Heart right ventricle (tissue), 16 donors: ENCODE results near the gene ARHGEF17. TPM values are rescaled to one million over a fixed set of nuclear protein-coding genes. Genes with fewer than 3 reads are reported as not detected.
A peak's percentile ranks its signal among the peaks of the same experiment; 100 is the strongest.

ENCODE experiments used
- ATAC-seq, 8 donors: fragments of 200-7000 bp; cut with Tn5 transposase; one replicate each; pipeline ENCODE4 v1.9.1; 2020; ENCODE audit warnings: mild to moderate bottlenecking in 8 of 8, moderate library complexity in 8 of 8, moderate number of reproducible peaks in 1 of 8
- DNase-seq, 2 donors: peaks; one replicate each; pipeline ENCODE4 v3.0.0-alpha.2; 2020
- H3K27ac ChIP-seq, 10 donors: fragments of 200-600 bp; sonication (generic) in 2 of 10; one replicate each; pipeline versions ENCODE4 v1.5.0 to v1.8.0; 2020 to 2022; ENCODE audit warnings: mild to moderate bottlenecking in 3 of 10
- H3K27me3 ChIP-seq, 7 donors: fragments of 200-600 bp; one replicate each; pipeline ENCODE4 v1.8.0; 2021 to 2022; ENCODE audit warnings: mild to moderate bottlenecking in 2 of 7
- H3K36me3 ChIP-seq, 9 donors: fragments of 200-600 bp; sonication (generic) in 1 of 9; one replicate each; pipeline versions ENCODE4 v1.5.0 to v1.8.0; 2020 to 2022; ENCODE audit warnings: mild to moderate bottlenecking in 2 of 9
- H3K4me1 ChIP-seq, 9 donors: fragments of 200-600 bp; sonication (generic) in 1 of 9; one replicate each; pipeline versions ENCODE4 v1.5.0 to v1.8.0; 2020 to 2022; ENCODE audit warnings: mild to moderate bottlenecking in 4 of 9
- H3K4me3 ChIP-seq, 10 donors: fragments of 200-600 bp; sonication (generic) in 2 of 10; one replicate each; pipeline versions ENCODE4 v1.5.0 to v1.8.0; 2020 to 2022; ENCODE audit warnings: mild to moderate bottlenecking in 7 of 10, moderate library complexity in 2 of 10
- H3K9me3 ChIP-seq, 11 donors: fragments of 200-600 bp in 10 of 11; sonication (generic) in 2 of 11; one replicate each; pipeline versions ENCODE4 v1.5.0 to v1.8.0; 2013 to 2022; ENCODE audit warnings: mild to moderate bottlenecking in 2 of 11, control low read depth in 1 of 11, moderate library complexity in 1 of 11
- CTCF ChIP-seq, 9 donors: fragments of 200-600 bp; sonication (generic) in 2 of 9; IDR thresholded peaks; one replicate each; pipeline versions ENCODE4 v1.5.0 to v1.8.0; 2021 to 2022; ENCODE audit warnings: antibody characterized with exemption in 9 of 9, mild to moderate bottlenecking in 5 of 9, moderate library complexity in 1 of 9
- WGBS, 2 donors: extraction: QIAGEN DNeasy Blood & Tissue Kit; methylation state at CpG; one replicate each; pipeline ENCODE4 v1.1.7; 2013; ENCODE audit warnings: inconsistent platforms in 1 of 2; 5-methylcytosine and 5-hydroxymethylcytosine counted together
- intact Hi-C, 10 donors: fragments of 100-400 bp; cut with DNase I; formaldehyde crosslinking; loops; one replicate each; pipeline versions ENCODE4 v1.11.1 to v1.14.2; 2022
- polyA plus RNA-seq, 2 donors: library from polyadenylated mRNA; stranded (reverse); fragments of 200-250 nt; gene quantifications; one replicate each; pipeline ENCODE4 v1.2.3, GENCODE V29; 2013
- total RNA-seq, 10 donors: library from RNA; stranded (reverse); fragmentation: NEBNext Ultra II Directional in 3 of 10; extraction: Animal tissue kit (Norgen Biotek cat#: 25700) in 3 of 10; gene quantifications; one replicate each; pipeline versions ENCODE4 v1.2.1 to v1.2.4, GENCODE V29; 2021 to 2023
- donor health status: Arrhythmogenic right ventricular cardiomyopathy.
- donor health status: ischemic (EF 13 %, LVEDD 7.1; RV severe dilation, severe dysfunction).
- donor health status: healthy with polysubstance abuse.
- donor health status: DM: no; HTN: yes; CAD: no.
- donor health status: DM: no; HTN: no; CAD: no.
- donor health status: ischemic (EF 25% LVEDD 6.9; RV normal size, moderate dysfunction).
- donor health status: ischemic (EF 25% LVEDD 5.7; RV mildly dilated, moderate dysfunction).
- donor health status: healthy.
- donor health status: DM: yes; HTN: yes; CAD: no.
- donor health status: Ischemic cardiomyopathy.
- donor health status: ischemic (EF 35%, LVEDD 5.7; RV mildly dilated, moderate dysfunction).
- donor health status: nonischemic (EF 11% LVEDD 7.7; RV severe dilation, severe dysfunction).
- donor health status: DM: yes; HTN: yes; CAD: no.
- donor health status: PGD.
- donor health status: ischemic (EF 29% LVEDD 5.4; RV normal size, mild dysfunction).
- donor health status: nonischemic (EF 23%, LVEDD 6.1; RV moderate dilation, normal function).

ARHGEF17 gene
- total and polyA plus RNA-seq, 12 donors = 38.6 to 67.4 (median 51.2) TPM

GRCh38 chr11:73384531-73384871 is 76.4 kb downstream of the ARHGEF17 start:
- H3K36me3 ChIP-seq = peaks cover 0 to 18% (median 0%) of the 10 kb centered on the region in 9 donors
- no peak for ATAC-seq
- DNase-seq = no peak
- H3K27ac ChIP-seq = peak overlapping the region in 5 of 10 donors; percentile 37 to 99 (median 71)
- H3K27me3 ChIP-seq = no peaks in the 10 kb centered on the region
- no peak for TF ChIP-seq CTCF (IDR thresholded peaks at IDR 0.05)
- H3K9me3 ChIP-seq = no peaks in the 10 kb centered on the region
- intact Hi-C loops = no loop called here
- no peak overlapping the region for H3K4me3 ChIP-seq
- 84 to 89% methylated on average over 4 of the region's 4 CpGs for WGBS, 2 donors
- peaks cover 26 to 100% (median 81%) of the 10 kb centered on the region in 9 donors for H3K4me1 ChIP-seq

GRCh38 chr11:73384872-73385689 is 77.0 kb downstream of the ARHGEF17 start:
- H3K4me3 ChIP-seq = no peak overlapping the region
- intact Hi-C loops = no loop called here
- H3K4me1 ChIP-seq = peaks cover 23 to 100% (median 77%) of the 10 kb centered on the region in 9 donors
- ATAC-seq (peak; percentile 12 to 74 (median 50)), DNase-seq (peak; percentile 73 to 76)
- 67 to 69% methylated on average over 20 to 21 of the region's 21 CpGs for WGBS, 2 donors
- peaks cover 0 to 15% (median 0%) of the 10 kb centered on the region in 9 donors for H3K36me3 ChIP-seq
- peak overlapping the region in 8 of 10 donors; percentile 12 to 99 (median 50) for H3K27ac ChIP-seq
- TF ChIP-seq CTCF (IDR thresholded peaks at IDR 0.05) = no peak
- no peaks in the 10 kb centered on the region for H3K27me3 ChIP-seq
- H3K9me3 ChIP-seq = no peaks in the 10 kb centered on the region

GRCh38 chr11:73386016-73386415 is 77.9 kb downstream of the ARHGEF17 start:
- DNase-seq (no peak), ATAC-seq (peak in 5 of 8 donors; percentile 21 to 42 (median 31))
- WGBS, 2 donors = 80 to 83% methylated on average over 8 of the region's 8 CpGs
- intact Hi-C loops = no loop called here
- Histone ChIP-seq H3K36me3 (peaks cover 0 to 21% (median 0%) of the 10 kb centered on the region in 9 donors), H3K27me3 (no peaks in the 10 kb centered on the region), H3K4me1 (peaks cover 16 to 96% (median 68%) of the 10 kb centered on the region in 9 donors), H3K27ac (peak overlapping the region in 8 of 10 donors; percentile 12 to 99 (median 56)), H3K4me3 (peak overlapping the region in 1 of 10 donors; percentile 36), H3K9me3 (no peaks in the 10 kb centered on the region)
- TF ChIP-seq CTCF (IDR thresholded peaks at IDR 0.05) = no peak

GRCh38 chr11:73386546-73386945 is 78.5 kb downstream of the ARHGEF17 start:
- no peak for ATAC-seq
- 95 to 98% methylated on average over 8 of the region's 8 CpGs for WGBS, 2 donors
- Histone ChIP-seq H3K27me3 (no peaks in the 10 kb centered on the region), H3K4me1 (peaks cover 14 to 91% (median 62%) of the 10 kb centered on the region in 9 donors), H3K27ac (peak overlapping the region in 7 of 10 donors; percentile 1 to 99 (median 62)), H3K36me3 (peaks cover 0 to 26% (median 0%) of the 10 kb centered on the region in 9 donors), H3K4me3 (peak overlapping the region in 1 of 10 donors; percentile 36), H3K9me3 (no peaks in the 10 kb centered on the region)
- intact Hi-C loops = no loop called here
- no peak for TF ChIP-seq CTCF (IDR thresholded peaks at IDR 0.05)
- no peak for DNase-seq
